ENCODE data around the gene AASS. TPM values are rescaled to one million over a fixed set of nuclear protein-coding genes. Genes with fewer than 3 reads are reported as not detected.
A peak's percentile ranks its signal among the peaks of the same experiment; 100 is the strongest.

Gene AASS
- polyA plus RNA-seq, 6 donors from 2014 or later = 2.4 to 4.1 (median 3.3) TPM; not detected in 1

DNA sequence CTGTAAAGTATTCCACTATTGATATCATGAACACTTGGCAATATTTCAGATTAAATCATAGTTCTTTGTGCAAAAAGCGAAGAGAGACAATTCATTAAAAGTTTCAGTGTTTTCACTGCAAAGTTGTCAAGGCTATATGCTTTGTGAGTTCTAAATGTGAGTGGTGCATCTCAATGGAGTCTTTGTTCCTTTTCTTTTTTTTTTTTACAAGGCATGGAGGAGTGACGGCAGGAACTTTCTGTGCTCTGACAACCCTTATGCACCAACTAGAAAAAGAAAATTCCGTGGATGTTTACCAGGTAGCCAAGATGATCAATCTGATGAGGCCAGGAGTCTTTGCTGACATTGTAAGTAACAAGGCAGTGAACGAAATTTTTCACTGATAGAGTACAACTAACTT lies 84.5 kb downstream of the AASS start:
- H3K4me3 Mint-ChIP-seq = no peak overlapping the region

DNA sequence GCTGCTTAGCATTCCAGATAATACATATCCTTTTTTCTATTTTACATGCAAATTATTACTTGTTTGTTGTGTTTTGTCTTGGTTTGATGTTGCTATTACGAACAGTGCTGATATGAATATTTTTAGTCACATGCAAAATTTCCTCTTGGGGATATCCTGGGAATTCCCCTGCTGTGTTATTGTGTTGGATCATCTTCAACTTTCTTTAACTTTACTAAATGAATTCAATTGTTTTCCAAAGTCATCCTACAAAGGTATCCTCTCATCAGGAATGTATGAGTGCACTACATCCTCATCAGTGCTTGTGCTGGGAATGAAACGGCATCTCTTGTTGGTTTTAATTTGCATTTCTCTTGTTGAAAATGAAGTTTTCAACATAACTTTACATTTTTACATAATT lies 87.1 kb downstream of the AASS start:
- H3K27ac Mint-ChIP-seq = no peak overlapping the region
- H3K36me3 Mint-ChIP-seq = no peaks in the 10 kb centered on the region
- H3K27me3 Mint-ChIP-seq = no peaks in the 10 kb centered on the region
- no peak for ATAC-seq (ENCODE audit: low read depth in 2 of 2)
- DNase-seq = no peak
- H3K9me3 Mint-ChIP-seq = peaks cover 0 to 2% (median 0%) of the 10 kb centered on the region in 7 donors
- H3K4me1 Mint-ChIP-seq = no peaks in the 10 kb centered on the region
- no peak overlapping the region for H3K4me3 Mint-ChIP-seq

More for the DNA sequence above, 84.5 kb downstream of the AASS start:
- ATAC-seq (ENCODE audit: low read depth in 2 of 2) (no peak), DNase-seq (no peak)
- no peaks in the 10 kb centered on the region for H3K4me1 Mint-ChIP-seq
- no peak overlapping the region for H3K27ac Mint-ChIP-seq
- H3K27me3 Mint-ChIP-seq = no peaks in the 10 kb centered on the region
- H3K9me3 Mint-ChIP-seq = no peaks in the 10 kb centered on the region
- H3K36me3 Mint-ChIP-seq = no peaks in the 10 kb centered on the region

- peaks cover 0 to 2% (median 0%) of the 10 kb centered on the region in 7 donors for H3K9me3 Mint-ChIP-seq
- no peaks in the 10 kb centered on the region for H3K36me3 Mint-ChIP-seq
- DNase-seq (no peak), ATAC-seq (ENCODE audit: low read depth in 2 of 2) (no peak)
- H3K4me1 Mint-ChIP-seq = no peaks in the 10 kb centered on the region
- no peaks in the 10 kb centered on the region for H3K27me3 Mint-ChIP-seq
- H3K27ac Mint-ChIP-seq = no peak overlapping the region
- H3K4me3 Mint-ChIP-seq = no peak overlapping the region
Measured at GRCh38 chr7:122055073-122055472, 89.0 kb downstream of the AASS start.

DNA sequence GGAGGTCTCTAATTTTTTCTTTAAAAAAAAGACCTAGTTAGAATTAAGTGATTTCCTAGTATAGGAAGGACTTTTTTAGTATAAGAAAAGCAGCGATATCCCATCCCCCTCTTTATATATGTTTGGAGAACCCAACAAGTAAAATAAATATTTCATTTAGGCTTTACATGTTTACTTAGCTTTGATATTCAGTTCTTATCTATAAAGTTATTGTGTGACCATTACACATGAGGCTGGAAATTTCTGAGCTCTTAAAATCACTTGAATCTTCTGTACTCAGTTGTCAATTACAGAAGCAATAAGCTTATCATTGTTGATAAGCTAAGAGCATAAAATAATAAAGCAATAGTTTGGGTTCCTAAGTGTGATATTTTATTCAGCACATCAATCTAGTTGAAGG lies 89.7 kb downstream of the AASS start:
- Mint-ChIP-seq H3K27ac (no peak overlapping the region), H3K4me3 (no peak overlapping the region), H3K36me3 (no peaks in the 10 kb centered on the region), H3K9me3 (peaks cover 0 to 2% (median 0%) of the 10 kb centered on the region in 7 donors), H3K27me3 (no peaks in the 10 kb centered on the region), H3K4me1 (no peaks in the 10 kb centered on the region)
- ATAC-seq (ENCODE audit: low read depth in 2 of 2) (no peak), DNase-seq (no peak)

GRCh38 chr7:122046402-122046801 lies 97.6 kb downstream of the AASS start:
- Mint-ChIP-seq H3K27ac (peak overlapping the region in 1 of 6 donors; percentile 7), H3K4me3 (no peak overlapping the region), H3K4me1 (no peaks in the 10 kb centered on the region), H3K36me3 (no peaks in the 10 kb centered on the region), H3K27me3 (peaks cover 0 to 18% (median 9%) of the 10 kb centered on the region in 3 donors), H3K9me3 (peaks cover 0 to 3% (median 0%) of the 10 kb centered on the region in 7 donors)
- DNase-seq (no peak), ATAC-seq (ENCODE audit: low read depth in 2 of 2) (no peak)

DNA sequence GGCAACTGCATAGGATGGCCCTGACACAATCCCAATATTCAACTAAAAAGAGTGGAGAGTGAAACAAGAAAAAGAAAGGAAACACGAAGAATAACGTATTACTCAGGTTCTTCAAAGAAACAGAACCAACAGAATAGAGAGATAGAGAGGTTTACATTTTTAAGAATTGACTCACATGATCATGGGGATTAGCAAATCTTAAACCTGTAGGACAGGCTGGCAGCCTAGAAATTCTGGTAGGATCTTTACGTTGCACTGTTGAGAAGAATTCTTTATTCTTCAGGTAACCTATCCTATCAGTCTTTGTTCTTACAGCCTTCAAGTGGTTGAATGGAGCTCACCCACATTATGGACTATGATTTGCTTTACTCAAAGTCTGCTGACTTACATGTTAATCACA lies 103.9 kb downstream of the AASS start:
- H3K27me3 Mint-ChIP-seq = peaks cover 5 to 8% (median 5%) of the 10 kb centered on the region in 3 donors
- ATAC-seq (ENCODE audit: low read depth in 2 of 2) = no peak
- H3K9me3 Mint-ChIP-seq = no peaks in the 10 kb centered on the region
- no peaks in the 10 kb centered on the region for H3K36me3 Mint-ChIP-seq
- no peak overlapping the region for H3K27ac Mint-ChIP-seq
- no peak for DNase-seq
- H3K4me1 Mint-ChIP-seq = no peaks in the 10 kb centered on the region
- H3K4me3 Mint-ChIP-seq = no peak overlapping the region

DNA sequence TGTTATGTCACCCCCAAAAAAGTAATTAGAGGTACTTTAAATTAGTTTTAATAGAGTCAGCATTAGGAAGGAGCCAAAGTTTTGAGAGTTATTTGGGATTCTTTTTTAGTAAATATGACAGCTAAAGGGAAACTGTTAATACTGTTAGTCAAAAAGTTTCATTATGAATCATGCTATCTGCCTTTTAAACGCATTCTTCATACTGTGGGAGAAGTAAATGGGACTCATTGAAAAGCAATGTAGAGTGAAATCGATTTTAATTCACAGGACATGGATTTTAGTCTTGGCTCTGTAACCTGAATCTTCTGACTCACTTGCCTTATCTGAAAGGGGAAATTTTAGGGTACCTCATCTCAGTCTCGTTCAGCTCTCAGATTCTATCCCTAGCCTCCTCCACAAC lies 105.1 kb downstream of the AASS start:
- Mint-ChIP-seq H3K36me3 (no peaks in the 10 kb centered on the region), H3K9me3 (no peaks in the 10 kb centered on the region), H3K4me3 (no peak overlapping the region), H3K27ac (no peak overlapping the region), H3K4me1 (no peaks in the 10 kb centered on the region), H3K27me3 (peaks cover 5 to 8% (median 5%) of the 10 kb centered on the region in 3 donors)
- ATAC-seq (ENCODE audit: low read depth in 2 of 2) = no peak
- DNase-seq = no peak

DNA sequence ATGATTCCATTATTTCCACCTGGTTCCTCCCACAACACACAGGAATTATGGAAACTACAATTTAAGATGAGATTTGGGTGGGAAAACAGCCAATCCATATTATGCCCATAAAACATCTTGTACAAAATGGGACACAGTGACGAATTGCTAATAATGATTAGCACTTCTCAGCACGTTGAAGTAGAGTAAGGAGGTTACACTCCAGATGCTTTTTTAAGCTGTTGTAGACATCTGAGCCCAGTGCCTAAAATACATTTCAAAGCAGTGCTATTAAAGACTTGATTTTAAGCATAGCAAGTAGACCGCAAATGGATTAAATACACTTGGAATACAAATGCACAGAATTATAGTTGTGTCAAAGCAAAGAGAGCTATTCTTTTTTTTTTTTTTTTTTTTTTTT lies 105.9 kb downstream of the AASS start:
- Mint-ChIP-seq H3K4me1 (no peaks in the 10 kb centered on the region), H3K27ac (no peak overlapping the region), H3K36me3 (no peaks in the 10 kb centered on the region), H3K27me3 (peaks cover 5 to 8% (median 5%) of the 10 kb centered on the region in 3 donors), H3K9me3 (no peaks in the 10 kb centered on the region), H3K4me3 (no peak overlapping the region)
- no peak for ATAC-seq (ENCODE audit: low read depth in 2 of 2)
- DNase-seq = no peak

DNA sequence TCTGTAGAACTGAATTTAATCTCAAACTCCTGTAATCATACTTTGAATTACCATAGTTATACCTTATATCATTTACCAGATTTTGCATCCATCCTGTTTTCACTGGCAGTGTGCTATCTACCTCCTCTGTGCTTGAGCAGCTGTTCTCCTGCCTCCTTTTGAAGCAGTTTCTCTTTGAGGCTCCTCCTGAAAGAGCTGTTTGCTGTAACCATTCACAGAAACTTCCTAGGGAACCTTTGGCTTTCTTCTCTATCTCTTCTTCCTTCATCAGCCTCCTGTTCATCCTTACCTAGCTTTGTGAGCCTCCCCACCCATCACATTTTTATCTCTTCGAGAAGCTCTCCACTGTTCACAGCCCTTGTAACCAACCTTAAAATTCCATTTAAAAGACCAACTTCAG lies 108.2 kb downstream of the AASS start:
- no peak for DNase-seq
- Mint-ChIP-seq H3K4me1 (no peaks in the 10 kb centered on the region), H3K27me3 (peaks cover 5 to 8% (median 5%) of the 10 kb centered on the region in 3 donors), H3K27ac (peak overlapping the region in 1 of 6 donors; percentile 27), H3K4me3 (no peak overlapping the region), H3K9me3 (no peaks in the 10 kb centered on the region), H3K36me3 (no peaks in the 10 kb centered on the region)
- ATAC-seq (ENCODE audit: low read depth in 2 of 2) = no peak

- Mint-ChIP-seq H3K4me1 (no peaks in the 10 kb centered on the region), H3K27ac (no peak overlapping the region), H3K4me3 (no peak overlapping the region), H3K36me3 (no peaks in the 10 kb centered on the region), H3K27me3 (peaks cover 0 to 8% (median 5%) of the 10 kb centered on the region in 3 donors), H3K9me3 (no peaks in the 10 kb centered on the region)
- no peak for ATAC-seq (ENCODE audit: low read depth in 2 of 2)
- no peak for DNase-seq
Measured at GRCh38 chr7:122033641-122034040, 110.4 kb downstream of the AASS start.

GRCh38 chr7:122027058-122027457 lies 117.0 kb downstream of the AASS start:
- no peak for ATAC-seq (ENCODE audit: low read depth in 2 of 2)
- Mint-ChIP-seq H3K36me3 (no peaks in the 10 kb centered on the region), H3K4me1 (no peaks in the 10 kb centered on the region), H3K4me3 (no peak overlapping the region), H3K9me3 (peaks cover 0 to 2% (median 0%) of the 10 kb centered on the region in 7 donors), H3K27me3 (peaks cover 0 to 8% (median 0%) of the 10 kb centered on the region in 3 donors), H3K27ac (no peak overlapping the region)
- no peak for DNase-seq

Other genes starting within 250 kb of the AASS start
- not detected for gene FEZF1, start 160.5 kb upstream of the AASS start, polyA plus RNA-seq (ENCODE audit: low read depth in 6 of 6)